IPS DF 4.7 (cell line): ENCODE results near the gene XXYLT1.

Experiments used
- DNase-seq: peaks from one replicate; pipeline ENCODE4 v3.0.0-alpha.2; 2013; ENCODE audit warnings: low spot score; ENCODE audit errors: extremely low read depth

The XXYLT1 gene

DNA sequence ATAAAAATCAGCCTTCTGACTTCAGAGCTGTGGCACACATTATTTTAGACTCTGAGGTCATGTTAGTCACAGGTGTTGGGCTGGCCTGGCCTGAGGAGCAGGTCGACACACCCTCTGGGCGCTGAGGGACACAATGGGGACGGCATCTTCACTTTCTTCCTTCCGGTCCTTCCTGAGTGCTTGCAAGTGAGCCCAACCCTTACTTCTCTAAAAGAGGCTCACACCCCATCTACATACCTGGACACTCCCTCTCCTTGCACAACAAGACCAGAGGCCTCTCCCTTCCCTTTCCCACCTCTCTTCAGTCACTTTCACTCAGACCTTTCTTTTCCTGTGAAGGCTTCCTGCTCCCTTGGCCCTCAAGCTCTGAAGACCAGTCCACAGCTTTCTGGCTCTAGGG is 85.4 kb downstream of the XXYLT1 start:
- no peak for DNase-seq

- no peak for DNase-seq
Observed at GRCh38 chr3:195184716-195185421, 86.1 kb downstream of the XXYLT1 start.

GRCh38 chr3:195183071-195183776 is 87.7 kb downstream of the XXYLT1 start:
- no peak for DNase-seq

DNA sequence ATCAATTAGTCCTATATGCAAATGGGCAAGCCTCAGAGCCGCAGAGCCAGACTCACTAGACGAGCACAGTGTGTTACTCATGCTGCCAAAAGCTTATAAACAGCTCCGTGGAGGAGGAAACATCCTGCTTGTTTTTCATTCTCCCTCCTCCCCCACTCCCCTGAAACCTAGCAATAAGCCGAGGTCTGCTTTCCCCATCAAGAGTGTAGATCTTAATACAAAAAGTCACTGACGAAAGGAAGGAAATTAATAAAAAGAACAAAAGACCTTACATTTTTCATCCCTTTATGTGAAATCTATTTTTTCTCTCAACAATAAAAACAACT is 88.5 kb downstream of the XXYLT1 start:
- no peak for DNase-seq

- no peak for DNase-seq
Observed at GRCh38 chr3:195181741-195182469, 89.1 kb downstream of the XXYLT1 start.

- no peak for DNase-seq
Observed at GRCh38 chr3:195181113-195181498, 89.9 kb downstream of the XXYLT1 start.

DNA sequence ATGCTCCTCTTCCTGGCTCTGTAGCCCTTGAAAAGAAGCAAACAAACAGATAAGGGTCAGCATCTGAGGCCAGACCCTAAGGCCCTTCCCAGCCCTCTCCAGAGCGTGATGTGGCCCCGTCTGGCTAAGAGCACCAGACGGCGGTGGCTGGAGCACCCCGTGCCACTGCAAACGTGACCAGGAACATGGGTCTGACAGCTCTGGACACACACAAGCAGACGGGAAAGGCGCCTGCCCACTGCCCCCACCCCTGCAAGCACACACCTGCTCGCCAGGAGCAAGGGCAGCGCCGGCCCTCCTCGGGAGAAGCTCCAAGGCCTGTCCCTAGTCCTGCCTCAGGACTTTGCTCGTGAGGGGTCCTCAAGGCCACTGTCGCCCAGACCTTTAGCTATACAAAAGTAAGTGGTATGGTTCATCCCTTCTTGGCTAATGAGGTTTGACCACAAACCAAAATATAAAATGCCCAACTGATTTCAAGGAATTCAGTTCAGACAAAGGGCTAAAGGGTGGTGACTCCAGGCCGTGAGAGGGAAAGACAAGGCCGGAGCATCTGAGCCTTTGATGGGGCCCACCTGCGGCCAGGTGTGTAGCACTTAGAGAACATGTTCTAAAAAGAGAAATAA is 90.4 kb downstream of the XXYLT1 start:
- no peak for DNase-seq

DNA sequence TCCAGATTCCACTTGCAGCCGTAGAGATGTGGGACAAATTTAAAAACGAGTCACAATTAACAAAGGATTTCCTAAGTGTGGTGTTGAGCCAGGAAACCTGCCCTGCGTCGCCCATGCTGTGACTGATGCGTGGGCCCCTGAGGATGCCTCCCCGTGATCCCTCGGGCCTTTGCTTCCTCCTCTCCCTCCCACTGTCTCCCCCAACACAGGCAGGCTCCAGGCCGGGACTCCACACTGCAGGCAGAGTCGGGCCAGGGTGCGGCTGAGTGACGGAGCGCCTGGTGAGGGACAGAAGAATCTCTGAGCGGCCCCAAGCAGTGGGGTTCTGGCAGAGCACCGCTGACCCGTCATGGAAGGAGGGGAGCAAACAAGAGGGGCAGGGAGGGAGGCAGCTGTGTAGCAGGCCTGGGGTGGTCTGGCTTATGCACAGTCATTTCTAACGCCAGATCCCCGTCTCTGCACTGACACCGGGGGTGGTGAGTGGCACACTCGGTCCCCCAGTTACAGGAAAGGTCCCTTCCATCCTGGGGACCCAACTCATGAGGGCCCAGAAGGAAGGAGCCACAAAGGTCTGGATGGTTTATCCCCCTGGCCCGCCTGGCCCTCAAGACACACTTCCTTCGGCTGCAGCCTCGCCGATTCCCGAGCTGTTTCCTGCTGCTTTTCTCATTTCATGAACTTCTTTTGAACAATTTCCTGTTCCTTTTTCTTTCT is 91.0 kb downstream of the XXYLT1 start:
- no peak for DNase-seq

- DNase-seq = no peak
Observed at GRCh38 chr3:195178124-195178910, 92.6 kb downstream of the XXYLT1 start.

- no peak for DNase-seq
Observed at GRCh38 chr3:195177422-195178123, 93.4 kb downstream of the XXYLT1 start.

GRCh38 chr3:195176776-195177175 is 94.2 kb downstream of the XXYLT1 start:
- DNase-seq = no peak

- no peak for DNase-seq
Observed at GRCh38 chr3:195175476-195176337, 95.3 kb downstream of the XXYLT1 start.

DNA sequence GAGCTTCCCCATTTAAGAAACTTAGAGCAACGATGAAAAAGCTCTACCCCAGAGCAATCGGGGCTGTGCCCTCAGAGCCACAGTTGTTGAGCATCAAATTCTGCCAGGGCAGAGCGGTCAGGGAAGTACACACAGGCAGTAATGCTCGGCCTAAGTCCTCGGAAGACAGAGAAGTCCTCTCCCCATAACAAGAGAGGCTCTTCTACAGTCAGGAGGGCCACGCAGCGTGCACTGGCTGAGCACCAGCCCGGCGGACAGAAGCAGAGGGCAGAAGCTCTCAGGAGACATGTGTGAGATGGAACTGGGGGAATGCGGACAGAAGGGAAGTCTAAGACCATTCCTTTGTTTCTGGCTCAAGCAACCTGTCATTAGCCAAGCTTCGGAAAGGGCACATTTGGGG is 95.9 kb downstream of the XXYLT1 start:
- DNase-seq = no peak

- DNase-seq = no peak
Observed at GRCh38 chr3:195173657-195174056, 97.3 kb downstream of the XXYLT1 start.

GRCh38 chr3:195172896-195173295 is 98.1 kb downstream of the XXYLT1 start:
- DNase-seq = no peak

DNA sequence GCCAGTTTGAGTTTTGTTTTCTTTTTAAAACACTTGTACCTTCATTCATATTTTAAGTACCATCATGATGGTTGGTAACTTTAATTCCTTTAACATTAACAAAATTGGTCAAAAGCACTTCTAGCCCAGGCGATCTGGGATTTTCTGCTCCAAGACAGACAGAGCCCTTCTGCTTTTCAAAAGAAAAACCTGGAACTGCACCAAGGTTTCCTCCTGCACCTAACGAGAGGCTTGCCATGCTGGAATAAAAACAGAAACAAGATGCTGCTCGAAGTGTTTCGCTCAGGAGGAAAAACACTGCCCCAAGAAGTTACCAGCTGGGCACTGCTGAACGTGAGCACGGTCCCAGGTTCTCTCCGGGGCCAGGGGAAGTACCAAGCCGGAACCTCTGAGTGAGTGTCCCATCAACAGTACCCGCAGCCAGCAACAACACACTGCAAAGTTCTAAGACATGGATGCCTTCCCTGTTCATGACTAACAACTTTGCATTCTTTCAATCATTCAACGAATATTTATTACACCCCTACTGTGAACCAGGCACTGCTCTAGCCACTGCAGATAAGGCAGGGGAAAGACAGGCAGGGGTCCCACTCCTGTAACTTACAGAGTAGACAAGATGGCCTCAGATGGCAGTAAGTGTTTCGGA is 98.8 kb downstream of the XXYLT1 start:
- DNase-seq = no peak

DNA sequence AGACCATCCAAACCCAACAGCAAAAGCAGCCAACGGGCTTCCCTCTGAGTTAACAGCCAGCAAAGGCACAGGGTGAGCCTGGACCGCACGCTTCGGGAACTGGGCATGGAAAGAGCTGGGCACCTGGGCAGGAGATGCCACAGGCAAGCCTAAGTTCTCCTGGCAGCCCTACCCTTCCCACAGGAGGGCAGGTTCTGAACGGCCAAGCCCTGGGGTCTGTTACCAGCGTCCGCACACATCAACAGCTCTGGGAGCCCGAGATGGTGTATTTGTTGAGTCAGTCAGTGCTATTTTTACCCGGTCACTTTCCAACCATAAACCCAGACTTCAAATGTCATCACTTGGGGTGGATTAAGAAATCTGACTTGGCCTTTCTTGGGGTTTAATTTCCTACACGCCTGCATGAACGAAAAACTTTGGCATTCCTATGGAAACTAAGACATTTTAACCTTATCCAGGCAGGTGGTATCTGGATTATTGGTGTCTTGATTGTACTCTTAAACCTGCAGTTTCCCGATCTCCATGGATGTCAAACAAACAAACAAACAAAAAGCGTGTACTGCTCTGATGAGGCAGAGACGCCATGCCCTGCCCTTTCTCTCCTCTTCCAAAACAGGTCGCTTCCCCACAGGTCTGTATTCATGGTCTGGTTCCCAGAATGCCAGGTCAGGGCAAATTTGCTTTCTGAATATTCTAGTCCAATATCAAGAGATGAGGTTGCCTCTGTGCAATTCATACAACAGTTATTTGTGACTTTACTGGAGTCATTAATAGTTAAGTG is 99.7 kb downstream of the XXYLT1 start:
- DNase-seq = no peak

DNA sequence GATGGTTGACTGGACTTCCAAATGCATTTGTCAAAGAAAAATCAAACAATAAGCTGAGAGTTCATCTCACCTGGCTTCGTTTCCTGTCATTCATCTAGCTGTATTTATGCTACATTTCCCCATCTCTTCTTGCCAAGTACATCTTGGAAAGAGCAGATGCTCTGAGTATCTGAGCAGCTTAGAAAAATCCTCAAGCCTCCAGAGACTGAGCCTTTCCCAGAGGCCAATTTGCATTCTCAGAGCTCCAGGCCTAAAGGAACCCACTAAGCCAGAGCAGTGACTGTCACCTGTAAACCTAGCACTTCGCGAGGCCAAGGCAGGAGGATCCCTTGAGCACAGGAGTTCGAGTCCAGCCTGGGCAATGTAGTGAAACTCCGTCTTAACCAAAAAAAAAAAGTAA is 100.5 kb downstream of the XXYLT1 start:
- no peak for DNase-seq
